ENCODE data around the gene HNRNPA0.

GRCh38 chr5:137710086-137710485 is 44.1 kb downstream of the HNRNPA0 start:
- TF ChIP-seq CTCF (IDR thresholded peaks at IDR 0.05) (no peak), POLR2AphosphoS5 (IDR thresholded peaks at IDR 0.05) (no peak)
